H1 (cell line): ENCODE data around the gene TIMM29. TPM values are rescaled to one million over a fixed set of nuclear protein-coding genes. Genes with fewer than 3 reads are reported as not detected.

Experiments
- CBX8 ChIP-seq: fragments of 300-800, 300-1000 bp; sonication (generic); IDR thresholded peaks from 2 replicates; pipeline ENCODE4 v1.7.1; 2016; ENCODE audit warnings: low read depth, low read length, borderline replicate concordance
- NRF1 ChIP-seq: IDR thresholded peaks from 2 replicates; pipeline ENCODE4 v1.6.1; 2011; ENCODE audit warnings: mild to moderate bottlenecking, low read depth, low read length, improper control_type of control experiment
- SAP30 ChIP-seq: fragments of 300-600 bp; sonication (generic); IDR thresholded peaks from 2 replicates; pipeline ENCODE4 v1.7.1; 2012; ENCODE audit warnings: low read length, moderate library complexity, mild to moderate bottlenecking, inconsistent platforms; ENCODE audit not compliant: insufficient read depth, insufficient replicate concordance
- SRF ChIP-seq: IDR thresholded peaks from 2 replicates; pipeline ENCODE4 v1.6.1; 2011; ENCODE audit warnings: mild to moderate bottlenecking, low read depth, low read length, moderate library complexity
- ZNF274 ChIP-seq: IDR thresholded peaks from 2 replicates; pipeline ENCODE4 v1.7.0; 2012; ENCODE audit warnings: low read length, borderline replicate concordance; ENCODE audit errors: extremely low read depth
- polyA plus RNA-seq, 7 experiments: library from polyadenylated mRNA; depleted of rRNA in 3 of 7; stranded (reverse) in 5 of 7; unstranded in 2 of 7; fragments of >200 nt in 5 of 7; fragments of 200-250 nt in 2 of 7; gene quantifications; 1 replicate in 5 of 7; 2 replicates in 1 of 7; 4 replicates in 1 of 7; pipeline versions ENCODE4 v1.2.1 to v1.2.3, GENCODE V29; 2011 to 2013; ENCODE audit warnings: missing spikeins in 2 of 7, mixed read lengths in 2 of 7
- total RNA-seq: library from RNA; stranded (reverse); fragmentation: NEBNext Ultra II Directional; extraction: Animal tissue kit (Norgen Biotek cat#: 25700); gene quantifications from 2 replicates; pipeline ENCODE4 v1.2.1, GENCODE V29; 2021

The TIMM29 gene
- total and polyA plus RNA-seq, 2 of the 8 experiments (the other 6 are each of a cell fraction or from before 2014, with no cell fraction given), result 15.9 to 24.0 TPM

DNA sequence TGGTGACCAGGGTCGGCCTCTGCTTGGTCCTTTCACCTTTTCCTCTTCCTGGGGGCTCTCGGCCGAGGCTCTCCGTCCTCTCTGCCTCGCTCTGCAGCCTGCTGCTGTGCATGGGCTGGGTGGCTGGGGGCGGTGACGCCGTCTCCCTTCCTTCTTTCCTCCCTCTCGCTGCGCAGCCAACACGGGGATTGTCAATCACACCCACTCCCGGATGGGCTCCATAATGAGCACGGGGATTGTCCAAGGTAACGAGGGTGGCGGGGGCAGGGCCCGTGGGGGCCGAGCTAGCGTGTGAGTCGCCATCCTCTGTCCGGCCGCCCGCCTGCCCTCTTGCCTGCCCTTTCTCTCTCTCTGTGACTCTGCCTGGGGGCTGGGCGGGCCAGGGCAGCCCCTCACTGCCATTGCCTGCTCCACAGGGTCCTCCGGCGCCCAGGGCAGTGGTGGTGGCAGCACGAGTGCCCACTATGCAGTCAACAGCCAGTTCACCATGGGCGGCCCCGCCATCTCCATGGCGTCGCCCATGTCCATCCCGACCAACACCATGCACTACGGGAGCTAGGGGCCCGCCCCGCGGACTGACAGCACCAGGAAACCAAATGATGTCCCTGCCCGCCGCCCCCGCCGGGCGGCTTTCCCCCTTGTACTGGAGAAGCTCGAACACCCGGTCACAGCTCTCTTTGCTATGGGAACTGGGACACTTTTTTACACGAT is 7.3 kb upstream of the TIMM29 start (continued):
- TF ChIP-seq CBX8, result no peak
- no peak for TF ChIP-seq NRF1
- no peak for TF ChIP-seq ZNF274
- TF ChIP-seq SAP30, result no peak
- TF ChIP-seq SRF, result no peak
